Smooth muscle cell (in vitro differentiated cells): ENCODE measurements around the gene ABHD13. TPM values are rescaled to one million over a fixed set of nuclear protein-coding genes. Genes with fewer than 3 reads are reported as not detected.
A peak's percentile ranks its signal among the peaks of the same experiment; 100 is the strongest.

Experiments used
- DNase-seq: peaks from one replicate; lab custom pipeline; 2025; ENCODE audit not compliant: unreplicated experiment; lab: John Stamatoyannopoulos, UW
- H2AFZ ChIP-seq: fragments of 200-600 bp; sonication (generic); 2 replicates; pipeline ENCODE4 v1.6.0; 2016; ENCODE audit warnings: antibody characterized with exemption, low read depth, mild to moderate bottlenecking
- H3F3A ChIP-seq: fragments of 200-600 bp; sonication (generic); 2 replicates; pipeline ENCODE4 v1.6.0; 2017; ENCODE audit warnings: antibody characterized with exemption, low read depth
- H3K27ac ChIP-seq: fragments of 200-600 bp; sonication (generic); 2 replicates; pipeline ENCODE4 v1.5.1; 2016; ENCODE audit warnings: low read depth, mild to moderate bottlenecking
- H3K27me3 ChIP-seq: fragments of 200-600 bp; sonication (generic); 2 replicates; pipeline ENCODE4 v1.6.1; 2016; ENCODE audit warnings: low read depth, mild to moderate bottlenecking
- H3K36me3 ChIP-seq: fragments of 200-600 bp; sonication (generic); 2 replicates; pipeline ENCODE4 v1.5.1; 2016; ENCODE audit warnings: low read depth
- H3K4me1 ChIP-seq: fragments of 200-600 bp; sonication (generic); 2 replicates; pipeline ENCODE4 v1.5.1; 2016; ENCODE audit warnings: low read depth
- H3K4me2 ChIP-seq: fragments of 200-600 bp; sonication (generic); 2 replicates; pipeline ENCODE4 v1.6.0; 2016; ENCODE audit warnings: mild to moderate bottlenecking
- H3K4me3 ChIP-seq: fragments of 200-600 bp; sonication (generic); 2 replicates; pipeline ENCODE4 v1.5.1; 2016; ENCODE audit warnings: mild to moderate bottlenecking
- H3K79me2 ChIP-seq: fragments of 200-600 bp; sonication (generic); 2 replicates; pipeline ENCODE4 v1.6.0; 2016; ENCODE audit warnings: low read depth, mild to moderate bottlenecking
- H3K9ac ChIP-seq: fragments of 200-600 bp; sonication (generic); 2 replicates; pipeline ENCODE4 v1.6.0; 2016; ENCODE audit warnings: low read depth
- H3K9me3 ChIP-seq: fragments of 200-600 bp; sonication (generic); replicated peaks from 2 replicates; pipeline ENCODE4 v1.5.1; 2016; ENCODE audit warnings: low read depth
- H4K20me1 ChIP-seq: fragments of 200-600 bp; sonication (generic); 2 replicates; pipeline ENCODE4 v1.6.0; 2016; ENCODE audit warnings: low read depth
- WGBS: methylation state at CpG from one replicate; pipeline ENCODE4 v1.1.7; 2016; ENCODE audit warnings: low lambda C conversion rate; 5-methylcytosine and 5-hydroxymethylcytosine counted together
- polyA plus RNA-seq: library from polyadenylated mRNA; unstranded; fragments of >200 nt; fragmentation: Nextera tagmentation; extraction: Ambion mirVana; gene quantifications from 2 replicates; pipeline ENCODE4 v1.2.1, GENCODE V29; 2016
- total RNA-seq: library from RNA; depleted of rRNA; stranded (reverse); fragments of >200 nt; gene quantifications from 2 replicates; pipeline ENCODE4 v1.2.3, GENCODE V29; 2014
- TF ChIP-seq, protein P1 (sequence below): fragments of 200-600 bp; sonication (generic); IDR thresholded peaks from 2 replicates; pipeline ENCODE4 v1.5.1; 2017; ENCODE audit warnings: borderline replicate concordance, mild to moderate bottlenecking, antibody characterized with exemption; ENCODE audit not compliant: insufficient read depth, poor library complexity, severe bottlenecking

ABHD13 gene
- total and polyA plus RNA-seq, 2 experiments from 2014 or later, result 7.9 to 14.1 TPM

DNA sequence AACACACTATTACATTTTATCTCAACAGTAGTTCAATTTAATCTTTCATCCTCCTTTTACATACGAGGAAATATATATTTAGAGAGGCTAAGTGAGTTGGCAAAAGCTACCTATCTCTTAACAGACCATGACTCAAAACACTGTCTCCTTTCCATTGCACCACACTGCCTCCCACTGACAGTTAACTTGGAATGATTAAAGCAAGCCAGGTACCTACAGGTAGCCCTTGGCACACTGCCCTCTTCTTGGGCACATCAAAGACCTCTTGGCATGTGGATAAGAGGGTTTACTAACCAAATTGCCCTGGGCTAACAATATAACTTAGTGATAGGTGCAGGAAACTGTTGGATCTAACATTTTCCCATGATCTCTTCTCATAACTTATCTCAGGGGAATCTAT is 1.8 kb downstream of the ABHD13 start:
- Histone ChIP-seq H3K4me1 (peaks cover 22% of the 10 kb centered on the region), H3K79me2 (peaks cover 76% of the 10 kb centered on the region), H3K4me2 (peak overlapping the region; percentile 92), H3K36me3 (no peaks in the 10 kb centered on the region), H3K27ac (no peak overlapping the region), H2AFZ (no peak overlapping the region), H3K27me3 (no peaks in the 10 kb centered on the region), H3K9ac (no peak overlapping the region), H3K4me3 (peak overlapping the region; percentile 82), H4K20me1 (peaks cover 44% of the 10 kb centered on the region), H3K9me3 (no peaks in the 10 kb centered on the region), H3F3A (peaks cover 7% of the 10 kb centered on the region)
- DNase-seq, result no peak
- WGBS, result 87% methylated on average over 1 of the region's 1 CpG
- TF ChIP-seq, protein P1, sequence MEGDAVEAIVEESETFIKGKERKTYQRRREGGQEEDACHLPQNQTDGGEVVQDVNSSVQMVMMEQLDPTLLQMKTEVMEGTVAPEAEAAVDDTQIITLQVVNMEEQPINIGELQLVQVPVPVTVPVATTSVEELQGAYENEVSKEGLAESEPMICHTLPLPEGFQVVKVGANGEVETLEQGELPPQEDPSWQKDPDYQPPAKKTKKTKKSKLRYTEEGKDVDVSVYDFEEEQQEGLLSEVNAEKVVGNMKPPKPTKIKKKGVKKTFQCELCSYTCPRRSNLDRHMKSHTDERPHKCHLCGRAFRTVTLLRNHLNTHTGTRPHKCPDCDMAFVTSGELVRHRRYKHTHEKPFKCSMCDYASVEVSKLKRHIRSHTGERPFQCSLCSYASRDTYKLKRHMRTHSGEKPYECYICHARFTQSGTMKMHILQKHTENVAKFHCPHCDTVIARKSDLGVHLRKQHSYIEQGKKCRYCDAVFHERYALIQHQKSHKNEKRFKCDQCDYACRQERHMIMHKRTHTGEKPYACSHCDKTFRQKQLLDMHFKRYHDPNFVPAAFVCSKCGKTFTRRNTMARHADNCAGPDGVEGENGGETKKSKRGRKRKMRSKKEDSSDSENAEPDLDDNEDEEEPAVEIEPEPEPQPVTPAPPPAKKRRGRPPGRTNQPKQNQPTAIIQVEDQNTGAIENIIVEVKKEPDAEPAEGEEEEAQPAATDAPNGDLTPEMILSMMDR, result no peak

DNA sequence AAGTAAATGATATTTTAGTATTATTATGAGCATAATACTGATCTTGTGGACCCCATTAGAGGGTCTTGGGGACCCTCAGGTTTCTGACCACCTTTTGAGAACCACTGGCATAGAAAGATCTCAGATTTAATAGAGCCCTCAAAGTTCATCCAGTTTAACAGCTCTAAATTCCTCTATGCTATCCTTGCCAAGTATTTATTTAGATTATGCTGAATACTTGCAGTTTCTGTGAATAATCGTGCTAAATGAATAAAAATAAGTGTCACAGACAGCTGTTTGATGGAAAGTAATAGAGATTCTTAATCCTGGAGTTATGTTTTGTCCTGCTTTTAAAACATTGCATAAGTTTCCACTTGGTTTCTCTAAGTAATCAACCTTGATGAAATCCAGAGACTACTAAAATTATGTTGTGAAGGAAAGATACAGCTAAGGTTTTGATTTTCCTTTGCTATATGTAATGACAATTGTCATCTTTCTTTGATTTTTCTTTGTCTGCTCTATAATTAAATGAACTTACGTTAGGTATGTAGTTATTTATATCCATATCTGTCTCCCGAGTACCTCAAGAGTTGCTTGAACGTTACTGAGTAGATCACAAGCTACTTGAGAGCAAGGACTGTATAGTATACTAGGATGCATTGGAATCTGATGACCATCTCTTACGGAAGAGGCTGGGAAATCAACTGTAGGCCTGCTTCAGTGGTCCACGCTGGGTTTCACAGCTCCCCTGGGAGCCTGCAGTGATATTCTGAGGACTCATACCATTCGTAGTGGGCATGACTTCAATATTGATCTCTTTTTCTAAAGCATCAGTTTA is 5.7 kb downstream of the ABHD13 start:
- Histone ChIP-seq H3K27me3 (no peaks in the 10 kb centered on the region), H3K4me1 (peaks cover 16% of the 10 kb centered on the region), H3K4me3 (no peak overlapping the region), H2AFZ (no peak overlapping the region), H3K79me2 (peaks cover 76% of the 10 kb centered on the region), H3K27ac (no peak overlapping the region), H3K4me2 (no peak overlapping the region), H3K9ac (no peak overlapping the region), H3K36me3 (no peaks in the 10 kb centered on the region), H4K20me1 (peaks cover 82% of the 10 kb centered on the region), H3K9me3 (no peaks in the 10 kb centered on the region), H3F3A (no peaks in the 10 kb centered on the region)
- 93% methylated on average over 7 of the region's 7 CpGs for WGBS
- DNase-seq, result no peak
- TF ChIP-seq, protein P1, result no peak

DNA sequence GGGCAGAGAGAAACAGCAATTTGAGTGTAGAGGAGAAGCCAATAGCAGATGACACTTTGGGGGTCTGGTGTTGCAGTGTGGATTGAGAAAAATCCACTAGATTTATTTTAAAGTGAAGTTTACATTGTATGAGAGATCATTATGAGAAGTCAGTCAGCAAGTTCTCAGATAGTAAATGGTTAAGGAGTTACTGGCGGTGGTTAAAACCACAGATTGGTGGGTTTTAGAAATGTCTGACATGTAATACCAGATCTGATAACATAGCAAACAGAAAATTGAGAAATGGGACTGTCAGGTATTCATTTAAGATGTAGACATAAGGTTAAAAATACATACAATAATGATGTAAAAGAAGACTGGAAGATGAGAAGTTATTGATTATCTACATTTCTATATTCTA is 7.2 kb downstream of the ABHD13 start:
- peaks cover 5% of the 10 kb centered on the region for H3K4me1 ChIP-seq
- peaks cover 90% of the 10 kb centered on the region for H4K20me1 ChIP-seq
- no peak overlapping the region for H3K27ac ChIP-seq
- 50% methylated on average over 1 of the region's 1 CpG for WGBS
- TF ChIP-seq, protein P1, result no peak
- H3K27me3 ChIP-seq, result no peaks in the 10 kb centered on the region
- DNase-seq, result no peak
- H3F3A ChIP-seq, result no peaks in the 10 kb centered on the region
- no peak overlapping the region for H3K4me2 ChIP-seq
- no peak overlapping the region for H2AFZ ChIP-seq
- peaks cover 72% of the 10 kb centered on the region for H3K79me2 ChIP-seq
- no peak overlapping the region for H3K4me3 ChIP-seq
- H3K9me3 ChIP-seq, result no peaks in the 10 kb centered on the region
- no peaks in the 10 kb centered on the region for H3K36me3 ChIP-seq
- H3K9ac ChIP-seq, result no peak overlapping the region

DNA sequence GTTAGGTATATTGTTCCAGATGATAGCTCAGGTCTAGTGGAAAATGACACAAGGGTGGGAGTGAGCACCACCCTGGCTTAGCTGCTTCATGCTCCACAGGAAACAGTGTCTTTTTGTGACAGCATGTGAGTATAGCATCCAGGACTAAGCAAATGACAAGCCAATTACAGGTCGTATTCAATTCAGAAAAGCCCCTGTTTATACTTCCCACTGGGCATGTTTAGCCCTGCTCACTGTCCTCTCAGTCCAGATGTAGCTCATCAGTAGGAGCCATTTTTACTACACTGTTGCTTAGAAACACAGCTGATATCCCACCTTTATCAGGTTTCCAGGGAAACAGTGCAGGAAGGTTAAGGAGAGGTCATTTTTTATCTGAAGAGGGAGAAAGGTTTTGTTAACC is 8.0 kb downstream of the ABHD13 start:
- Histone ChIP-seq H3K4me3 (no peak overlapping the region), H3F3A (no peaks in the 10 kb centered on the region), H3K4me1 (peaks cover 5% of the 10 kb centered on the region), H3K27ac (no peak overlapping the region), H3K9ac (no peak overlapping the region), H4K20me1 (peaks cover 90% of the 10 kb centered on the region), H3K36me3 (no peaks in the 10 kb centered on the region), H3K79me2 (peaks cover 67% of the 10 kb centered on the region), H2AFZ (no peak overlapping the region), H3K27me3 (no peaks in the 10 kb centered on the region), H3K9me3 (no peaks in the 10 kb centered on the region), H3K4me2 (no peak overlapping the region)
- TF ChIP-seq, protein P1, result no peak
- WGBS, result 57% methylated on average over 1 of the region's 1 CpG
- no peak for DNase-seq
